Upper lobe of right lung (tissue), 1 donor: Measurements from ENCODE around the gene KSR1. TPM values are rescaled to one million over a fixed set of nuclear protein-coding genes. Genes with fewer than 3 reads are reported as not detected.
A peak's percentile ranks its signal among the peaks of the same experiment; 100 is the strongest.

ENCODE experiments used
- ATAC-seq: fragments of 200-7000 bp; cut with Tn5 transposase; one replicate; pipeline ENCODE4 v1.9.1; 2020; ENCODE audit warnings: mild to moderate bottlenecking, moderate library complexity
- DNase-seq: peaks from one replicate; pipeline ENCODE4 v3.0.0-alpha.2; 2020
- H3K27ac ChIP-seq: fragments of 200-600 bp; one replicate; pipeline ENCODE4 v1.8.0; 2022
- H3K27me3 ChIP-seq: fragments of 200-600 bp; one replicate; pipeline ENCODE4 v1.8.0; 2022; ENCODE audit warnings: mild to moderate bottlenecking
- H3K36me3 ChIP-seq: fragments of 200-600 bp; one replicate; pipeline ENCODE4 v1.8.0; 2022
- H3K4me1 ChIP-seq: fragments of 200-600 bp; one replicate; pipeline ENCODE4 v1.8.0; 2022
- H3K4me3 ChIP-seq: fragments of 200-600 bp; one replicate; pipeline ENCODE4 v1.8.0; 2022; ENCODE audit warnings: mild to moderate bottlenecking
- H3K9me3 ChIP-seq: fragments of 200-600 bp; one replicate; pipeline ENCODE4 v1.8.0; 2022
- CTCF ChIP-seq: fragments of 200-600 bp; IDR thresholded peaks from one replicate; pipeline ENCODE4 v1.8.0; 2022; ENCODE audit warnings: antibody characterized with exemption
- intact Hi-C: fragments of 100-400 bp; cut with DNase I; formaldehyde crosslinking; loops from one replicate; pipeline ENCODE4 v1.11.0; 2022
- total RNA-seq: library from RNA; stranded (reverse); fragmentation: NEBNext Ultra II Directional; extraction: Animal tissue kit (Norgen Biotek cat#: 25700); gene quantifications from one replicate; pipeline ENCODE4 v1.2.1, GENCODE V29; 2021
- donor health status: DM: no; HTN: yes; CAD: no; lungs with severe emphysema.

The KSR1 gene
- total RNA-seq, 1 donor from 2014 or later, result 52.5 TPM

GRCh38 chr17:27513849-27514248, 57.6 kb downstream of the KSR1 start:
- no peaks in the 10 kb centered on the region for H3K27me3 ChIP-seq
- DNase-seq (no peak), ATAC-seq (no peak)
- no peaks in the 10 kb centered on the region for H3K36me3 ChIP-seq
- TF ChIP-seq CTCF, result no peak
- intact Hi-C loops, result no loop called here
- H3K27ac ChIP-seq, result no peak overlapping the region
- H3K4me3 ChIP-seq, result no peak overlapping the region
- no peaks in the 10 kb centered on the region for H3K9me3 ChIP-seq
- H3K4me1 ChIP-seq, result peaks cover 16% of the 10 kb centered on the region

DNA sequence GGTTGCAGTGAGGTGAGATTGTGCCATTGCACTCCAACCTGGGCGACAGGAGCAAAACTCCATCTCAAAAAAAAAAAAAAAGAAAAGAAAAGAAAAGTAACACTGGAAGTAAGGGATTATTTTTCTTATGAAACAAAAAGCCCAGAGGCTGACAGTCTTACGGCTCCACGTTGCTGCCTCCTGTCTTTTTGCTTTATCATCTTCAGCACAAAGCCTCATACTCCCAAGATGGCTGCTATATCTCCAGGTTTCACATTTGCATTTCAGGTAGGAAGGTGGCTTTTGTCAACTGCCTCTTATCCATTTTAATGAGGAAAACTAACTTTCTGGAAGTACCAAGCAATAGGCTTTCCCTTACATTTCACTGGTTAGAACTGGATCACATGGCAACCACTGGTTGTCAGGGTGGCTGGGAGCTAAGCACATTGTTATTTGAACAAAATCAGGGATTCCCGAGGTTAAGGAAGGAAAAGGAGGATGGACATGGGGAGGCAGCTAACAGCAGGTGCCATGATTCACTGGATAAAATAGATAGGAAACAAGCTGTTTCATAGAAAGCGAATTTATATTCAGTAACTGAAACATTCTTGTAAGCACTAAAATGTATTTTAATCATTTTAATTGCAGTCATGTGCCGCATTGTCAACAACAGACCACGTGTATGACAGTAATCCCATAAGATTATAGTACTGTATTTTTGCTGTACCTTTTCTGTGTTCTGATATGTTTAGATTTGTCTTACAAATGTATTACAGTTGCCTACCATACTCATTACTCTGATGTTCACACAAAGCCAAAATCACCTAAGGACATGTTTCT, 58.6 kb downstream of the KSR1 start:
- ATAC-seq (no peak), DNase-seq (no peak)
- peaks cover 15% of the 10 kb centered on the region for H3K4me1 ChIP-seq
- H3K27me3 ChIP-seq, result no peaks in the 10 kb centered on the region
- H3K27ac ChIP-seq, result no peak overlapping the region
- intact Hi-C loops, result no loop called here
- no peaks in the 10 kb centered on the region for H3K9me3 ChIP-seq
- no peak for TF ChIP-seq CTCF
- H3K4me3 ChIP-seq, result no peak overlapping the region
- no peaks in the 10 kb centered on the region for H3K36me3 ChIP-seq

GRCh38 chr17:27518048-27518447, 61.8 kb downstream of the KSR1 start:
- no peak overlapping the region for H3K27ac ChIP-seq
- H3K4me3 ChIP-seq, result no peak overlapping the region
- TF ChIP-seq CTCF, result no peak
- ATAC-seq, result no peak
- peaks cover 16% of the 10 kb centered on the region for H3K4me1 ChIP-seq
- DNase-seq, result no peak
- H3K9me3 ChIP-seq, result no peaks in the 10 kb centered on the region
- intact Hi-C loops, result no loop called here
- no peaks in the 10 kb centered on the region for H3K27me3 ChIP-seq
- H3K36me3 ChIP-seq, result no peaks in the 10 kb centered on the region

DNA sequence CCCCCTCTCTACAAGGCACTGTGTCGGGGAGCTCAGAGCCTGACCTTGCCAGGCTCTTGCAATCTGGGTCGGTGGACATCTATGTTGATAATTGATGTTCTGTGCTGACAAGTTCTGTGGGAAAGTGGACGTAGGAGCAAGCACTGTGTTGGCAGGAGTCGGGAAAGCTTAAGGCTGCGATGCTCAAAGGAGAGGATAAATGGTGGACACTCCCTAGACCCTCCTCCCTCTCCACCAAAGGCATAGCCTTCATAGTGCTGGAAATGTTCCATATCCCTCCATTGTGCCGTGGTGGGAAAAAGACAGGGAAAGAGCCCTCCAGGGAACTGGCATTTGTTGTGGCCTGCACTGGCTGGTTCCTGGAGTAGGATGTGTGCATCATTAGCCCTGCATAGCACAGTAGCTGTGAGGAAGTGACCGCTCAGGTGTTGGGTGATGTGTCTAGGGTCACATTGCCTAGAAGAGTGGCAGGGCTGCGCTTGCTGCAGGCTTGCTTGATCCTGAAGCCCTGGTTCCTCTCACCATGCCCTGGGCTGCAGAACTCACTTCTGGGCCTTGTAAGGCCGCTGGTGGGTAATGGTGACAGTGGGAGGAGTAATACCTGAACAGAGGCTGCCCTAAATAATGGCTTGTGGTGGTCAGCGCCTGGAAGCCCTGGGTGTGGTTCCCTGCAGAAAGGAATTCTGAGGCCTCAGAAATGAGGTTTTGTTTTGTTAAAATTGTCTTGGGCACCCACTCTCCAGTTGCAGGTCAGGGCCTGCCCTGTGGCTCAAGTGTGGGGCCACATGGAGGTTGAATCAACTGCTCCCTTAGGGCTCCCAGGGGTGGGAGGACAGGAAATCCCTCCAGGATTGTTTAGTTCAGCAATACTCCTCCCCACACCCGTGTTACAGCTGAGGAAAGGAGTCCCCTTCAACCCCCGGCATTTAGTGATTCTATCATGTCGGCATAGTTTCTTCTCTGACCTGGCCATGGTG, 62.6 kb downstream of the KSR1 start:
- peaks cover 16% of the 10 kb centered on the region for H3K4me1 ChIP-seq
- DNase-seq, result no peak
- no peak for TF ChIP-seq CTCF
- H3K27me3 ChIP-seq, result no peaks in the 10 kb centered on the region
- intact Hi-C loops, result no loop called here
- no peaks in the 10 kb centered on the region for H3K9me3 ChIP-seq
- no peak overlapping the region for H3K4me3 ChIP-seq
- no peaks in the 10 kb centered on the region for H3K36me3 ChIP-seq
- ATAC-seq, result peak; percentile 14
- H3K27ac ChIP-seq, result no peak overlapping the region

DNA sequence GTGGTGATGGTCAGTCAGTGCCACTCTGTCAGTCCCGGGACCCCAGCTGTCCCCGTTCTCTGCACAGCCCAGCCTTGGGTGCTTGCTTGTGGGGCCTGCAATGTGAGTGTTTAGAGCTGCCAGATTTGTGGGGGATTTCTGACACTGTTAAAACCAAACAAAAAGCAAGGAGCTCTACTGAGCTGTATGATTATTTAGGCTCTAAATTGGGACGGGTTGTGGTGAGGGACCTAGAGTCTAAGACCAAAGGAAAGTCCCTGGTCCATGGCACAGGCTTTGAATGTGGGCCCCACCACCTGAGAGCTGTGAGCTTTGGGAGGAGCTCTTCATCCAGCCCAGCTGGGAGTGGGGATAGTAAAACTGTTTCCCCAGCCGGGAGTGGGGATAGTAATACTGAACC, 63.3 kb downstream of the KSR1 start:
- Histone ChIP-seq H3K27ac (no peak overlapping the region), H3K36me3 (no peaks in the 10 kb centered on the region), H3K27me3 (no peaks in the 10 kb centered on the region), H3K4me3 (no peak overlapping the region), H3K9me3 (no peaks in the 10 kb centered on the region), H3K4me1 (peaks cover 16% of the 10 kb centered on the region)
- intact Hi-C loops, result no loop called here
- no peak for TF ChIP-seq CTCF
- ATAC-seq (no peak), DNase-seq (no peak)
